Measurements from ENCODE around the gene TYSND1.
"Not testable (repeated sequence)": the region's sequence is repeated elsewhere in the genome, so short reads cannot be mapped to it uniquely, and the experiment has no call there.

TYSND1 gene

GRCh38 chr10:70162151-70162891 lies 15.8 kb upstream of the TYSND1 start:
- H3K36me3 ChIP-seq (ENCODE audit: control insufficient read depth, low read depth, low read length): peaks cover 53% of the 10 kb centered on the region

GRCh38 chr10:70160798-70161197 lies 14.3 kb upstream of the TYSND1 start:
- Histone ChIP-seq H3K4me1 (ENCODE audit: control insufficient read depth, low read depth, low read length) (peaks cover 6% of the 10 kb centered on the region), H3K4me3 (ENCODE audit: low read length) (no peak overlapping the region), H3K9me3 (ENCODE audit: control insufficient read depth, low read depth, low read length) (no peaks in the 10 kb centered on the region), H3K9ac (ENCODE audit: low read length) (no peak overlapping the region), H3K27ac (ENCODE audit: low read length) (no peak overlapping the region), H3K36me3 (ENCODE audit: control insufficient read depth, low read depth, low read length) (peaks cover 59% of the 10 kb centered on the region), H3K27me3 (ENCODE audit: control insufficient read depth, insufficient read depth, low read length) (no peaks in the 10 kb centered on the region)

More at GRCh38 chr10:70162151-70162891, 15.8 kb upstream of the TYSND1 start:
- Histone ChIP-seq H3K4me1 (ENCODE audit: control insufficient read depth, low read depth, low read length) (peaks cover 6% of the 10 kb centered on the region), H3K27ac (ENCODE audit: low read length) (no peak overlapping the region), H3K27me3 (ENCODE audit: control insufficient read depth, insufficient read depth, low read length) (no peaks in the 10 kb centered on the region), H3K9ac (ENCODE audit: low read length) (no peak overlapping the region), H3K4me3 (ENCODE audit: low read length) (no peak overlapping the region), H3K9me3 (ENCODE audit: control insufficient read depth, low read depth, low read length) (no peaks in the 10 kb centered on the region)

- not testable (repeated sequence) for H3K4me3 ChIP-seq (ENCODE audit: low read length); H3K27ac ChIP-seq (ENCODE audit: low read length); H3K9ac ChIP-seq (ENCODE audit: low read length); H3K9me3 ChIP-seq (ENCODE audit: control insufficient read depth, low read depth, low read length); H3K27me3 ChIP-seq (ENCODE audit: control insufficient read depth, insufficient read depth, low read length); H3K4me1 ChIP-seq (ENCODE audit: control insufficient read depth, low read depth, low read length)
- H3K36me3 ChIP-seq (ENCODE audit: control insufficient read depth, low read depth, low read length): peaks cover 66% of the 10 kb centered on the region
Measured at GRCh38 chr10:70159366-70159765, 12.9 kb upstream of the TYSND1 start.

- Histone ChIP-seq H3K9ac (ENCODE audit: low read length) (no peak overlapping the region), H3K9me3 (ENCODE audit: control insufficient read depth, low read depth, low read length) (no peaks in the 10 kb centered on the region), H3K4me3 (ENCODE audit: low read length) (no peak overlapping the region), H3K4me1 (ENCODE audit: control insufficient read depth, low read depth, low read length) (peaks cover 6% of the 10 kb centered on the region), H3K27ac (ENCODE audit: low read length) (no peak overlapping the region), H3K36me3 (ENCODE audit: control insufficient read depth, low read depth, low read length) (peaks cover 69% of the 10 kb centered on the region), H3K27me3 (ENCODE audit: control insufficient read depth, insufficient read depth, low read length) (no peaks in the 10 kb centered on the region)
Measured at GRCh38 chr10:70158113-70158512, 11.6 kb upstream of the TYSND1 start.

GRCh38 chr10:70155255-70155838 lies 8.8 kb upstream of the TYSND1 start:
- H3K9ac ChIP-seq (ENCODE audit: low read length): no peak overlapping the region
- no peak overlapping the region for H3K27ac ChIP-seq (ENCODE audit: low read length)
- peaks cover 80% of the 10 kb centered on the region for H3K36me3 ChIP-seq (ENCODE audit: control insufficient read depth, low read depth, low read length)
- H3K4me3 ChIP-seq (ENCODE audit: low read length): no peak overlapping the region
- no peaks in the 10 kb centered on the region for H3K4me1 ChIP-seq (ENCODE audit: control insufficient read depth, low read depth, low read length)
- no peaks in the 10 kb centered on the region for H3K27me3 ChIP-seq (ENCODE audit: control insufficient read depth, insufficient read depth, low read length)
- no peaks in the 10 kb centered on the region for H3K9me3 ChIP-seq (ENCODE audit: control insufficient read depth, low read depth, low read length)

- Histone ChIP-seq H3K9ac (ENCODE audit: low read length) (no peak overlapping the region), H3K9me3 (ENCODE audit: control insufficient read depth, low read depth, low read length) (no peaks in the 10 kb centered on the region), H3K36me3 (ENCODE audit: control insufficient read depth, low read depth, low read length) (peaks cover 37% of the 10 kb centered on the region), H3K4me1 (ENCODE audit: control insufficient read depth, low read depth, low read length) (peaks cover 11% of the 10 kb centered on the region), H3K27ac (ENCODE audit: low read length) (no peak overlapping the region), H3K4me3 (ENCODE audit: low read length) (no peak overlapping the region), H3K27me3 (ENCODE audit: control insufficient read depth, insufficient read depth, low read length) (peaks cover 5% of the 10 kb centered on the region)
Measured at GRCh38 chr10:70148516-70148915, 2.0 kb upstream of the TYSND1 start.

GRCh38 chr10:70147259-70147625 lies 742 bp upstream of the TYSND1 start:
- H3K4me1 ChIP-seq (ENCODE audit: control insufficient read depth, low read depth, low read length): peaks cover 11% of the 10 kb centered on the region
- H3K27ac ChIP-seq (ENCODE audit: low read length): no peak overlapping the region
- H3K36me3 ChIP-seq (ENCODE audit: control insufficient read depth, low read depth, low read length): peaks cover 25% of the 10 kb centered on the region
- peaks cover 5% of the 10 kb centered on the region for H3K27me3 ChIP-seq (ENCODE audit: control insufficient read depth, insufficient read depth, low read length)
- no peaks in the 10 kb centered on the region for H3K9me3 ChIP-seq (ENCODE audit: control insufficient read depth, low read depth, low read length)
- peak overlapping the region; percentile 51 for H3K4me3 ChIP-seq (ENCODE audit: low read length)
- H3K9ac ChIP-seq (ENCODE audit: low read length): no peak overlapping the region

GRCh38 chr10:70145666-70146488 lies 623 bp downstream of the TYSND1 start:
- H3K27me3 ChIP-seq (ENCODE audit: control insufficient read depth, insufficient read depth, low read length): peaks cover 5% of the 10 kb centered on the region
- peak overlapping the region; percentile 51 for H3K4me3 ChIP-seq (ENCODE audit: low read length)
- peaks cover 13% of the 10 kb centered on the region for H3K36me3 ChIP-seq (ENCODE audit: control insufficient read depth, low read depth, low read length)
- H3K4me1 ChIP-seq (ENCODE audit: control insufficient read depth, low read depth, low read length): peaks cover 11% of the 10 kb centered on the region
- peak overlapping the region; percentile 75 for H3K9ac ChIP-seq (ENCODE audit: low read length)
- no peaks in the 10 kb centered on the region for H3K9me3 ChIP-seq (ENCODE audit: control insufficient read depth, low read depth, low read length)
- H3K27ac ChIP-seq (ENCODE audit: low read length): no peak overlapping the region

- H3K9me3 ChIP-seq (ENCODE audit: control insufficient read depth, low read depth, low read length): no peaks in the 10 kb centered on the region
- peak overlapping the region; percentile 51 for H3K4me3 ChIP-seq (ENCODE audit: low read length)
- H3K27ac ChIP-seq (ENCODE audit: low read length): no peak overlapping the region
- H3K4me1 ChIP-seq (ENCODE audit: control insufficient read depth, low read depth, low read length): peaks cover 11% of the 10 kb centered on the region
- H3K27me3 ChIP-seq (ENCODE audit: control insufficient read depth, insufficient read depth, low read length): peaks cover 5% of the 10 kb centered on the region
- peak overlapping the region; percentile 75 for H3K9ac ChIP-seq (ENCODE audit: low read length)
- H3K36me3 ChIP-seq (ENCODE audit: control insufficient read depth, low read depth, low read length): peaks cover 6% of the 10 kb centered on the region
Measured at GRCh38 chr10:70145166-70145665, 1.3 kb downstream of the TYSND1 start.

GRCh38 chr10:70144372-70145110 lies 2.0 kb downstream of the TYSND1 start:
- no peaks in the 10 kb centered on the region for H3K9me3 ChIP-seq (ENCODE audit: control insufficient read depth, low read depth, low read length)
- peak overlapping the region; percentile 51 for H3K4me3 ChIP-seq (ENCODE audit: low read length)
- no peak overlapping the region for H3K27ac ChIP-seq (ENCODE audit: low read length)
- peaks cover 5% of the 10 kb centered on the region for H3K27me3 ChIP-seq (ENCODE audit: control insufficient read depth, insufficient read depth, low read length)
- peak overlapping the region; percentile 75 for H3K9ac ChIP-seq (ENCODE audit: low read length)
- H3K4me1 ChIP-seq (ENCODE audit: control insufficient read depth, low read depth, low read length): peaks cover 11% of the 10 kb centered on the region
- H3K36me3 ChIP-seq (ENCODE audit: control insufficient read depth, low read depth, low read length): peaks cover under 1% of the 10 kb centered on the region

- H3K9ac ChIP-seq (ENCODE audit: low read length): no peak overlapping the region
- H3K27ac ChIP-seq (ENCODE audit: low read length): no peak overlapping the region
- H3K4me1 ChIP-seq (ENCODE audit: control insufficient read depth, low read depth, low read length): peaks cover 11% of the 10 kb centered on the region
- H3K4me3 ChIP-seq (ENCODE audit: low read length): no peak overlapping the region
- H3K9me3 ChIP-seq (ENCODE audit: control insufficient read depth, low read depth, low read length): no peaks in the 10 kb centered on the region
- peaks cover 5% of the 10 kb centered on the region for H3K27me3 ChIP-seq (ENCODE audit: control insufficient read depth, insufficient read depth, low read length)
- H3K36me3 ChIP-seq (ENCODE audit: control insufficient read depth, low read depth, low read length): no peaks in the 10 kb centered on the region
Measured at GRCh38 chr10:70142555-70142954, 3.9 kb downstream of the TYSND1 start.
